HCT116 (cell line): Measurements from ENCODE around the gene BRIP1.

Experiments used
- CEBPB ChIP-seq: IDR thresholded peaks from 2 replicates; pipeline ENCODE4 v1.6.1; 2012; ENCODE audit warnings: low read depth
- EZH2 ChIP-seq: fragments of 200-600 bp; sonication (generic); IDR thresholded peaks from 2 replicates; pipeline ENCODE4 v1.6.1; 2017; ENCODE audit warnings: antibody characterized with exemption, mixed run types
- EZH2phosphoT487 ChIP-seq: fragments of 200-600 bp; IDR thresholded peaks from 2 replicates; pipeline ENCODE4 v1.6.1; 2018; ENCODE audit warnings: antibody characterized with exemption, borderline replicate concordance
- JUND ChIP-seq: IDR thresholded peaks from 2 replicates; pipeline ENCODE4 v1.6.1; 2012
- POLR2A ChIP-seq: IDR thresholded peaks from 2 replicates; pipeline ENCODE4 v1.7.0; 2011; ENCODE audit warnings: borderline replicate concordance; ENCODE audit not compliant: insufficient read depth, insufficient read length; ENCODE audit errors: extremely low read depth
- POLR2AphosphoS5 ChIP-seq: IDR thresholded peaks from 2 replicates; pipeline ENCODE4 v1.6.1; 2011; ENCODE audit warnings: mild to moderate bottlenecking, low read depth, low read length, moderate library complexity
- RAD21 ChIP-seq: IDR thresholded peaks from 2 replicates; pipeline ENCODE4 v1.6.1; 2012; ENCODE audit warnings: low read depth, mild to moderate bottlenecking
- REST ChIP-seq: IDR thresholded peaks from 2 replicates; pipeline ENCODE4 v1.6.1; 2012; ENCODE audit warnings: low read depth
- SP1 ChIP-seq: IDR thresholded peaks from 2 replicates; pipeline ENCODE4 v1.6.1; 2012; ENCODE audit warnings: low read depth
- ZNF274 ChIP-seq: fragments of 200-500 bp; sonication (Bioruptor generic); IDR thresholded peaks from 2 replicates; pipeline ENCODE4 v1.6.1; 2014; ENCODE audit warnings: mild to moderate bottlenecking, low read depth, low read length, inconsistent platforms
- TF ChIP-seq, protein P1 (sequence below), 3 experiments: fragments of 200-600 bp in 1 of 3; sonication (generic) in 1 of 3; IDR thresholded peaks in 2 of 3; conservative IDR thresholded peaks in 1 of 3; 2 replicates each; pipeline ENCODE4 v1.5.1; 2012 to 2017; ENCODE audit warnings: low read depth in 2 of 3, low read length in 2 of 3, antibody characterized with exemption in 1 of 3, borderline replicate concordance in 1 of 3, control low read depth in 1 of 3, mild to moderate bottlenecking in 1 of 3, mixed read lengths in 1 of 3, mixed run types in 1 of 3, moderate library complexity in 1 of 3; ENCODE audit not compliant: insufficient read depth in 1 of 3
- TF ChIP-seq, protein P2 (sequence below): IDR thresholded peaks from 2 replicates; pipeline ENCODE4 v1.6.1; 2011; ENCODE audit warnings: mild to moderate bottlenecking, low read length, moderate library complexity; ENCODE audit not compliant: insufficient replicate concordance; ENCODE audit errors: extremely low read depth

DNA sequence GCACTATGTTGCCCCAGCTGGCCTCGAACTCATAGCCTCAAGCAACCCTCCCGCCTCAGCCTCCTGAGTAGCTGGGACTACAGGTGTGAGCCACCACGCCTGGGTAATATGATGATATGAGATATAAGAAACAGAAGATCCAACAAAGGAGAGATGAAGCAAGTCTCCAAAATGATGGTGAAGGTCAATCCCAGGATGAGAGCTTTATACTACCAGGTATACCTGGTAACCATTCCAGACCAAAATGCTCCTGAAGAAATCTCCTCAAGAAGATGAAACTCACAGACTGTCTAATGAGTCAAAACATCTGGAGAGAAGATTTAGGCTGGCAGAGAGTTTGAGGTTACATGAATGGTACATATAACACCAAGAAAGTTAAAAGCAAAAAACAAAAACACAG, 39.9 kb upstream of the BRIP1 start:
- TF ChIP-seq POLR2A, result no peak
- TF ChIP-seq, protein P1, sequence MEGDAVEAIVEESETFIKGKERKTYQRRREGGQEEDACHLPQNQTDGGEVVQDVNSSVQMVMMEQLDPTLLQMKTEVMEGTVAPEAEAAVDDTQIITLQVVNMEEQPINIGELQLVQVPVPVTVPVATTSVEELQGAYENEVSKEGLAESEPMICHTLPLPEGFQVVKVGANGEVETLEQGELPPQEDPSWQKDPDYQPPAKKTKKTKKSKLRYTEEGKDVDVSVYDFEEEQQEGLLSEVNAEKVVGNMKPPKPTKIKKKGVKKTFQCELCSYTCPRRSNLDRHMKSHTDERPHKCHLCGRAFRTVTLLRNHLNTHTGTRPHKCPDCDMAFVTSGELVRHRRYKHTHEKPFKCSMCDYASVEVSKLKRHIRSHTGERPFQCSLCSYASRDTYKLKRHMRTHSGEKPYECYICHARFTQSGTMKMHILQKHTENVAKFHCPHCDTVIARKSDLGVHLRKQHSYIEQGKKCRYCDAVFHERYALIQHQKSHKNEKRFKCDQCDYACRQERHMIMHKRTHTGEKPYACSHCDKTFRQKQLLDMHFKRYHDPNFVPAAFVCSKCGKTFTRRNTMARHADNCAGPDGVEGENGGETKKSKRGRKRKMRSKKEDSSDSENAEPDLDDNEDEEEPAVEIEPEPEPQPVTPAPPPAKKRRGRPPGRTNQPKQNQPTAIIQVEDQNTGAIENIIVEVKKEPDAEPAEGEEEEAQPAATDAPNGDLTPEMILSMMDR (IDR thresholded peaks at IDR 0.05 in 2 of 3, conservative IDR thresholded peaks at IDR 0.05 in 1 of 3; ENCODE audit: borderline replicate concordance in 1 of 3, insufficient read depth in 1 of 3, low read depth in 2 of 3, low read length in 2 of 3), result no peak
- TF ChIP-seq CEBPB, result no peak
- TF ChIP-seq JUND, result no peak
- TF ChIP-seq POLR2AphosphoS5, result no peak
- TF ChIP-seq SP1, result no peak
- no peak for TF ChIP-seq EZH2
- TF ChIP-seq EZH2phosphoT487, result no peak
- no peak for TF ChIP-seq REST
- no peak for TF ChIP-seq ZNF274
- no peak for TF ChIP-seq RAD21
- TF ChIP-seq, protein P2, sequence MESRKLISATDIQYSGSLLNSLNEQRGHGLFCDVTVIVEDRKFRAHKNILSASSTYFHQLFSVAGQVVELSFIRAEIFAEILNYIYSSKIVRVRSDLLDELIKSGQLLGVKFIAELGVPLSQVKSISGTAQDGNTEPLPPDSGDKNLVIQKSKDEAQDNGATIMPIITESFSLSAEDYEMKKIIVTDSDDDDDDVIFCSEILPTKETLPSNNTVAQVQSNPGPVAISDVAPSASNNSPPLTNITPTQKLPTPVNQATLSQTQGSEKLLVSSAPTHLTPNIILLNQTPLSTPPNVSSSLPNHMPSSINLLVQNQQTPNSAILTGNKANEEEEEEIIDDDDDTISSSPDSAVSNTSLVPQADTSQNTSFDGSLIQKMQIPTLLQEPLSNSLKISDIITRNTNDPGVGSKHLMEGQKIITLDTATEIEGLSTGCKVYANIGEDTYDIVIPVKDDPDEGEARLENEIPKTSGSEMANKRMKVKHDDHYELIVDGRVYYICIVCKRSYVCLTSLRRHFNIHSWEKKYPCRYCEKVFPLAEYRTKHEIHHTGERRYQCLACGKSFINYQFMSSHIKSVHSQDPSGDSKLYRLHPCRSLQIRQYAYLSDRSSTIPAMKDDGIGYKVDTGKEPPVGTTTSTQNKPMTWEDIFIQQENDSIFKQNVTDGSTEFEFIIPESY, result no peak
